ENCODE data around the gene MYOD1. TPM values are rescaled to one million over a fixed set of nuclear protein-coding genes. Genes with fewer than 3 reads are reported as not detected.

MYOD1 gene
- total and polyA plus RNA-seq, 2 of the 13 experiments (the other 11 are each of a cell fraction or from before 2014, with no cell fraction given) = not detected

- no peak overlapping the region for H2AFZ ChIP-seq (ENCODE audit: low read length)
- H3K27ac ChIP-seq (ENCODE audit: extremely low read length, insufficient read depth, low read length) = no peak overlapping the region
- no peaks in the 10 kb centered on the region for H3K4me1 ChIP-seq (ENCODE audit: insufficient read depth, low read length)
- no peak overlapping the region for H3K9ac ChIP-seq (ENCODE audit: insufficient read depth, low read depth, low read length)
- peaks cover 5 to 43% of the 10 kb centered on the region in 2 experiments; a peak in 3 of 5 replicates for H3K27me3 ChIP-seq (ENCODE audit: control insufficient read depth in 1 of 2, insufficient read depth in 2 of 2, low read length in 2 of 2)
- POLR2A ChIA-PET = no interaction called here
- intact Hi-C loops (cut with micrococcal nuclease; ENCODE audit: unreplicated experiment) (no loop called here), in situ Hi-C loops (cut with HindIII; ENCODE audit: extremely low pct_ligation_motif_present, low pct_unique_long_range_greater_than_20kb) (no loop called here)
- no TSS peak for BruUV-seq (replicated peaks)
- no peaks in the 10 kb centered on the region for H3K79me2 ChIP-seq (ENCODE audit: insufficient read depth, low read length)
- peak; percentile 81 for ATAC-seq
- H3K4me2 ChIP-seq (ENCODE audit: low read depth, low read length) = peak overlapping the region; percentile 56
- FAIRE-seq = no peak
- CTCF ChIA-PET (ENCODE audit: low intra/inter-chr PET ratio, low total read pairs) = interaction anchor here (1.0 kb wide), 1 partner anchor 244 kb away, joined by 7 read pairs; no protein-coding TSS in a partner anchor
- peaks cover 4% of the 10 kb centered on the region; the same call in 1 of the 2 replicates for H4K20me1 ChIP-seq (ENCODE audit: insufficient read depth, low read length)
- 8% methylated on average over 19 of the region's 73 CpGs for WGBS (ENCODE audit: low lambda C conversion rate)
- peak; percentile 33 for DNase-seq (ENCODE audit: low spot score)
- H3K9me3 ChIP-seq (ENCODE audit: low read length) = no peaks in the 10 kb centered on the region
- H3K36me3 ChIP-seq (replicated peaks in 1 of 2; ENCODE audit: control insufficient read depth in 1 of 2, insufficient read depth in 2 of 2, low read length in 2 of 2) = no peaks in the 10 kb centered on the region
- H3K4me3 ChIP-seq (replicated peaks in 1 of 3; ENCODE audit: insufficient read depth in 1 of 3, low read depth in 2 of 3, low read length in 3 of 3) = peak overlapping the region; percentile 36 to 58 (median 37); a peak in 4 of 6 replicates
- peak; percentile 29; the same call in 1 of the 2 replicates for TF ChIP-seq MYC (CRISPR knock-in tag; IDR thresholded peaks at IDR 0.05; ENCODE audit: borderline replicate concordance)
- TF ChIP-seq HDAC1 (CRISPR knock-in tag; IDR thresholded peaks at IDR 0.05) = peak; percentile 41; the same call in 1 of the 2 replicates
- 0 out of 2 replicates have a peak, but pooled peaks have one; percentile 10 for TF ChIP-seq ZBTB2 (CRISPR knock-in tag; IDR thresholded peaks at IDR 0.05; ENCODE audit: low read depth)
- TF ChIP-seq HNRNPLL (IDR thresholded peaks at IDR 0.05; ENCODE audit: low read depth, low read length, poor library complexity, severe bottlenecking) = peak; percentile 75
- TF ChIP-seq ZMYM3 (CRISPR knock-in tag; IDR thresholded peaks at IDR 0.05) = no peak
- TF ChIP-seq SAP130 (CRISPR knock-in tag; IDR thresholded peaks at IDR 0.05; ENCODE audit: low read depth) = peak; percentile 76
- TF ChIP-seq, protein P1, sequence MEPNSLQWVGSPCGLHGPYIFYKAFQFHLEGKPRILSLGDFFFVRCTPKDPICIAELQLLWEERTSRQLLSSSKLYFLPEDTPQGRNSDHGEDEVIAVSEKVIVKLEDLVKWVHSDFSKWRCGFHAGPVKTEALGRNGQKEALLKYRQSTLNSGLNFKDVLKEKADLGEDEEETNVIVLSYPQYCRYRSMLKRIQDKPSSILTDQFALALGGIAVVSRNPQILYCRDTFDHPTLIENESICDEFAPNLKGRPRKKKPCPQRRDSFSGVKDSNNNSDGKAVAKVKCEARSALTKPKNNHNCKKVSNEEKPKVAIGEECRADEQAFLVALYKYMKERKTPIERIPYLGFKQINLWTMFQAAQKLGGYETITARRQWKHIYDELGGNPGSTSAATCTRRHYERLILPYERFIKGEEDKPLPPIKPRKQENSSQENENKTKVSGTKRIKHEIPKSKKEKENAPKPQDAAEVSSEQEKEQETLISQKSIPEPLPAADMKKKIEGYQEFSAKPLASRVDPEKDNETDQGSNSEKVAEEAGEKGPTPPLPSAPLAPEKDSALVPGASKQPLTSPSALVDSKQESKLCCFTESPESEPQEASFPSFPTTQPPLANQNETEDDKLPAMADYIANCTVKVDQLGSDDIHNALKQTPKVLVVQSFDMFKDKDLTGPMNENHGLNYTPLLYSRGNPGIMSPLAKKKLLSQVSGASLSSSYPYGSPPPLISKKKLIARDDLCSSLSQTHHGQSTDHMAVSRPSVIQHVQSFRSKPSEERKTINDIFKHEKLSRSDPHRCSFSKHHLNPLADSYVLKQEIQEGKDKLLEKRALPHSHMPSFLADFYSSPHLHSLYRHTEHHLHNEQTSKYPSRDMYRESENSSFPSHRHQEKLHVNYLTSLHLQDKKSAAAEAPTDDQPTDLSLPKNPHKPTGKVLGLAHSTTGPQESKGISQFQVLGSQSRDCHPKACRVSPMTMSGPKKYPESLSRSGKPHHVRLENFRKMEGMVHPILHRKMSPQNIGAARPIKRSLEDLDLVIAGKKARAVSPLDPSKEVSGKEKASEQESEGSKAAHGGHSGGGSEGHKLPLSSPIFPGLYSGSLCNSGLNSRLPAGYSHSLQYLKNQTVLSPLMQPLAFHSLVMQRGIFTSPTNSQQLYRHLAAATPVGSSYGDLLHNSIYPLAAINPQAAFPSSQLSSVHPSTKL (CRISPR knock-in tag; IDR thresholded peaks at IDR 0.05) = 0 out of 2 replicates have a peak, but pooled peaks have one; percentile 21
- peak; percentile 19; the same call in 1 of the 2 replicates for TF ChIP-seq ZNF563 (CRISPR knock-in tag; IDR thresholded peaks at IDR 0.05)
- TF ChIP-seq ZNF501 (CRISPR knock-in tag; IDR thresholded peaks at IDR 0.05) = 0 out of 2 replicates have a peak, but pooled peaks have one; percentile 30
- peak in 1 of 2 experiments; percentile 55; a peak in 1 of 4 replicates for TF ChIP-seq KLF16 (CRISPR knock-in tag; IDR thresholded peaks at IDR 0.05)
- TF ChIP-seq ARID4A (CRISPR knock-in tag; IDR thresholded peaks at IDR 0.05; ENCODE audit: borderline replicate concordance) = peak; percentile 75; the same call in 1 of the 2 replicates
- TF ChIP-seq MEIS2 (CRISPR knock-in tag; IDR thresholded peaks at IDR 0.05) = peak; percentile 75
- TF ChIP-seq ZNF768 (CRISPR knock-in tag; IDR thresholded peaks at IDR 0.05) = peak; percentile 70; the same call in 1 of the 2 replicates
These were observed 15.8 kb downstream of the MYOD1 start for GRCh38 chr11:17734986-17735817.
